Neural cell (in vitro differentiated cells): ENCODE results near the gene AKT3. TPM values are rescaled to one million over a fixed set of nuclear protein-coding genes. Genes with fewer than 3 reads are reported as not detected.

ENCODE experiments used
- H2AFZ ChIP-seq: fragments of 200-600, 300-800 bp; sonication (generic), shearing (Covaris generic); 2 replicates; pipeline ENCODE4 v1.6.0; 2014; ENCODE audit warnings: low read depth, mild to moderate bottlenecking, antibody characterized with exemption, low read length, moderate library complexity
- H3F3A ChIP-seq: fragments of 200-600 bp; shearing (Covaris generic); 2 replicates; pipeline ENCODE4 v1.6.1; 2016; ENCODE audit warnings: mild to moderate bottlenecking, moderate library complexity, mixed read lengths, antibody characterized with exemption, low read length; ENCODE audit not compliant: insufficient read depth, poor library complexity, severe bottlenecking
- H3K27ac ChIP-seq: fragments of 200-600, 300-800 bp; sonication (generic), shearing (Covaris generic); 2 replicates; pipeline ENCODE4 v1.5.1; 2014; ENCODE audit warnings: mild to moderate bottlenecking, low read length, moderate library complexity
- H3K27me3 ChIP-seq: fragments of 300-800, 200-600 bp; sonication (generic), shearing (Covaris generic); 2 replicates; pipeline ENCODE4 v1.6.0; 2014; ENCODE audit warnings: mild to moderate bottlenecking, low read depth, low read length, moderate library complexity; ENCODE audit not compliant: insufficient read depth
- H3K36me3 ChIP-seq: fragments of 300-800, 200-600 bp; sonication (generic), shearing (Covaris generic); 2 replicates; pipeline ENCODE4 v1.5.1; 2014; ENCODE audit warnings: mild to moderate bottlenecking, antibody characterized with exemption, low read length, moderate library complexity; ENCODE audit not compliant: insufficient read depth
- H3K4me2 ChIP-seq: fragments of 300-800, 200-600 bp; sonication (generic), shearing (Covaris generic); 2 replicates; pipeline ENCODE4 v1.6.0; 2014; ENCODE audit warnings: mild to moderate bottlenecking, low read length
- H3K4me3 ChIP-seq: fragments of 300-800, 200-600 bp; sonication (generic), shearing (Covaris generic); 2 replicates; pipeline ENCODE4 v1.5.1; 2014; ENCODE audit warnings: mild to moderate bottlenecking, low read length, moderate library complexity
- H3K79me2 ChIP-seq: fragments of 200-600 bp; shearing (Covaris generic); replicated peaks from 2 replicates; pipeline ENCODE4 v1.6.0; 2014; ENCODE audit warnings: mild to moderate bottlenecking, low read length, moderate library complexity; ENCODE audit not compliant: insufficient read depth
- H3K9ac ChIP-seq: fragments of 300-800, 200-600 bp; sonication (generic), shearing (Covaris generic); 2 replicates; pipeline ENCODE4 v1.6.1; 2016; ENCODE audit warnings: mild to moderate bottlenecking, low read length, mixed read lengths
- H3K9me2 ChIP-seq: fragments of 200-600 bp; shearing (Covaris generic); 2 replicates; pipeline ENCODE4 v1.6.1; 2016; ENCODE audit warnings: mild to moderate bottlenecking, low read length, mixed read lengths; ENCODE audit not compliant: insufficient read depth
- H3K9me3 ChIP-seq: fragments of 200-600, 300-800 bp; sonication (generic), shearing (Covaris generic); 2 replicates; pipeline ENCODE4 v1.6.1; 2016; ENCODE audit warnings: mild to moderate bottlenecking, mixed run types, low read length, moderate library complexity, mixed read lengths
- H4K20me1 ChIP-seq: fragments of 200-600 bp; shearing (Covaris generic); 2 replicates; pipeline ENCODE4 v1.6.1; 2016; ENCODE audit warnings: mild to moderate bottlenecking, mixed run types; ENCODE audit not compliant: insufficient read depth
- EP300 ChIP-seq: fragments of 450-650 bp; conservative IDR thresholded peaks from 2 replicates; pipeline ENCODE4 v1.6.1; 2014; ENCODE audit warnings: antibody characterized with exemption, mild to moderate bottlenecking, moderate library complexity; ENCODE audit not compliant: poor library complexity, severe bottlenecking
- EZH2 ChIP-seq: fragments of 200-600, 300-800 bp; shearing (Covaris generic), sonication (generic); IDR thresholded peaks from 2 replicates; pipeline ENCODE4 v1.6.1; 2014; ENCODE audit warnings: antibody characterized with exemption, low read length, borderline replicate concordance, mild to moderate bottlenecking; ENCODE audit not compliant: insufficient read depth, poor library complexity, severe bottlenecking
- MXI1 ChIP-seq: fragments of 450-650 bp; conservative IDR thresholded peaks from 2 replicates; pipeline ENCODE4 v1.6.1; 2014; ENCODE audit warnings: antibody characterized with exemption, mild to moderate bottlenecking; ENCODE audit not compliant: poor library complexity, severe bottlenecking
- POLR2AphosphoS5 ChIP-seq: IDR thresholded peaks from 2 replicates; pipeline ENCODE4 v1.6.1; 2012
- RAD21 ChIP-seq: fragments of 450-650 bp; conservative IDR thresholded peaks from 2 replicates; pipeline ENCODE4 v1.6.1; 2014; ENCODE audit warnings: antibody characterized with exemption, mild to moderate bottlenecking, moderate library complexity
- SMC3 ChIP-seq: fragments of 450-650 bp; conservative IDR thresholded peaks from 2 replicates; pipeline ENCODE4 v1.6.1; 2014; ENCODE audit warnings: antibody characterized with exemption, mild to moderate bottlenecking, moderate library complexity; ENCODE audit not compliant: poor library complexity
- TAF1 ChIP-seq: IDR thresholded peaks from 2 replicates; pipeline ENCODE4 v1.6.1; 2012; ENCODE audit warnings: low read depth
- polyA plus RNA-seq: library from polyadenylated mRNA; depleted of rRNA; stranded (reverse); fragments of >200 nt; gene quantifications from 2 replicates; pipeline ENCODE4 v1.2.3, GENCODE V29; 2014
- TF ChIP-seq, protein P1 (sequence below): fragments of 450-650 bp; IDR thresholded peaks from 2 replicates; pipeline ENCODE4 v1.5.1; 2014; ENCODE audit warnings: antibody characterized with exemption, mild to moderate bottlenecking, moderate library complexity; ENCODE audit not compliant: poor library complexity, severe bottlenecking
- TF ChIP-seq, protein P2 (sequence below): IDR thresholded peaks from 2 replicates; pipeline ENCODE4 v1.6.1; 2012; ENCODE audit warnings: borderline replicate concordance

The AKT3 gene
- polyA plus RNA-seq, 1 donor from 2014 or later = 46.0 TPM

DNA sequence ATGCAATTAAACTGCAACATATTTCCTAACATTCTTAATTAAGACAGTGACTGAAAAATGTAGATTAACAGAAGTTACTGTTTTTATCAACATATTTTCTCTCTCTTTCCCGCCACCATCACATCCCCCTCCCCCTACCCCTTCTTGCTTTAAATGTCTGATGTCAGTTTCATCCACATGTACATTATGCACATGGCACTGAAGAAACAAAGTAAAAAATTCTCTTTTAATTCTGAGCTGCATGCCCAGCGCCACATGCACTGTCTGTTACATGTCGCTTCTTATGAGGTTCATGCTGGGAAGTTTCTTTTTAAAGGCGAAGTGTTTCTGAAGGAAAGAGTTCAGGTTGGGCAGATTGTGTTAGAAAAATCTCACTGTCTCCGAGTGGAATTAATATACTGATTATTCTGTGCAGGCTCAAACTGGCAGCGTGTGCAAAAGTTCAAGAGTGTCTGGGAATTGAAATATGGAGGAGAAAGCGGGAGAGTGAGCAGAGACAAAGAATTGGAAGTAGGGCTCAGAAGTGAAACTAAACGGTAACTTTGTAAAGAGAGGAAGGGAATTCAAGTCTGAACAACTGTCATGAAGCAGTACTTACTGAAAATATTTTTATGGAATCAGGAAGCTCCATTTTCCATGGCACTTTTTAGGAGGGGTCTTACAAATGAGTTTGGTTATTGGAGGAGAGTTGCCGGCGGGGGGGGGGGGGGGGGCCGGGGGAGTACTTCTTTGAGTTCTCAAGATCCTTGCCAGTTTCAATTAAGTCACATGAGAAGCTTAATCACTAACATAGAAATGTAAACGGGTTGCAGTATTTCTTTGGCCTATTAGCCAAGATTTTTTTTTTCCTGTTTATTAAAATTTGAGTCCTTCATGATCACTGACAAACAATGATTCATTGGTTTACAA, 376.6 kb downstream of the AKT3 start:
- H3K4me2 ChIP-seq = no peak overlapping the region
- no peaks in the 10 kb centered on the region for H3F3A ChIP-seq
- H3K27me3 ChIP-seq = no peaks in the 10 kb centered on the region
- H3K9ac ChIP-seq = no peak overlapping the region
- no peaks in the 10 kb centered on the region for H3K36me3 ChIP-seq
- H3K27ac ChIP-seq = no peak overlapping the region
- H4K20me1 ChIP-seq = no peaks in the 10 kb centered on the region
- TF ChIP-seq, protein P1, sequence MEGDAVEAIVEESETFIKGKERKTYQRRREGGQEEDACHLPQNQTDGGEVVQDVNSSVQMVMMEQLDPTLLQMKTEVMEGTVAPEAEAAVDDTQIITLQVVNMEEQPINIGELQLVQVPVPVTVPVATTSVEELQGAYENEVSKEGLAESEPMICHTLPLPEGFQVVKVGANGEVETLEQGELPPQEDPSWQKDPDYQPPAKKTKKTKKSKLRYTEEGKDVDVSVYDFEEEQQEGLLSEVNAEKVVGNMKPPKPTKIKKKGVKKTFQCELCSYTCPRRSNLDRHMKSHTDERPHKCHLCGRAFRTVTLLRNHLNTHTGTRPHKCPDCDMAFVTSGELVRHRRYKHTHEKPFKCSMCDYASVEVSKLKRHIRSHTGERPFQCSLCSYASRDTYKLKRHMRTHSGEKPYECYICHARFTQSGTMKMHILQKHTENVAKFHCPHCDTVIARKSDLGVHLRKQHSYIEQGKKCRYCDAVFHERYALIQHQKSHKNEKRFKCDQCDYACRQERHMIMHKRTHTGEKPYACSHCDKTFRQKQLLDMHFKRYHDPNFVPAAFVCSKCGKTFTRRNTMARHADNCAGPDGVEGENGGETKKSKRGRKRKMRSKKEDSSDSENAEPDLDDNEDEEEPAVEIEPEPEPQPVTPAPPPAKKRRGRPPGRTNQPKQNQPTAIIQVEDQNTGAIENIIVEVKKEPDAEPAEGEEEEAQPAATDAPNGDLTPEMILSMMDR = no peak
- TF ChIP-seq EZH2 (no peak), MXI1 (peak; percentile 38)
- H3K9me2 ChIP-seq = no peaks in the 10 kb centered on the region
- H3K4me3 ChIP-seq = no peak overlapping the region
- no peak overlapping the region for H2AFZ ChIP-seq
- no peaks in the 10 kb centered on the region for H3K79me2 ChIP-seq
- H3K9me3 ChIP-seq = no peaks in the 10 kb centered on the region

DNA sequence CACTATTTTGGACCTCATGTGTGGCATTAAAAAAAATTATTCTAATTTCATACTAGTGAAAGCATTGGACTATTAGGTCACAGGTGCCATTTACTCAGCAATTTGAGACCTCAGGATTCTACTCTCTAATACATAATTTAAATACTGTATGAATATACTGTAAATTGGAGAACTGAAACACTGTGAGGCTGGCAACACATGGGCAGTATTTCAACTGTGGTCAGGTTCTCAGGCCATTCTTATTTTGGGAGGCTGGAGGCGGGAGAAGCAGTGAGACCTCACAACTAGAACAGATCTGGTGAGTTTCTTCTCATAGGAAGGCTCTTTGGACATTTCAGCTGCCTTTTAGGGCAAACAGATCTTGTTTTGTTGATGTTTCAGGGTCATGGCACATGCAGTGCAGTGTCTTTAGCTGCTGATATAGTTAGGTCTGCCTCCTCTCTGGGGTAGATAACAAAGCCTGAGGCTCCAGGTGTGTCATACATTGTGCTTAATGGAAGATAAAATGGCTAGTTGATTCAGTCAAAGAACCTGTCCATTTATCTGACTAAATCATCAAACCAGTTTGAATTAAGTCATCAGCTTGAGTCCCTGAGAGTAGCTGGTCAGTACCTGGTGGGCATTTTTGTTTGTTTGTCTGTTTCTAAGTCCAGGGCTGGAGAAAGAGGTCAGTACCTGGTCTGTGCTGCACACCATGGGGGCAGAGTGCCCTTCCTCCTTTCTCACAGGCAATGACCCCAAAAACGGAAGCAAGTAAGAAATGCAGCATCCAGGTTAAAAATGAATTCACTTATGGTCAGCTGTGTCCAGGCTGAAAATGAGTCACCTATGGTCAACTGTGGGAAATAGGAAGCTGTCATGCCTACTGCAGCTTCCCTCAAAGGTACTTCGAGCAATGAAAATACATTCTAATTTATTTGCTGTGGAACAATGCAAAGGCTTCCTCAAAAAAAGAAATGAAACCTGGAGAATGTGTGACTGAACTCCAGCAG, 378.0 kb downstream of the AKT3 start:
- Histone ChIP-seq H3K4me2 (no peak overlapping the region), H3K27ac (no peak overlapping the region), H3K27me3 (no peaks in the 10 kb centered on the region), H3K4me3 (no peak overlapping the region), H3K9me3 (no peaks in the 10 kb centered on the region), H4K20me1 (no peaks in the 10 kb centered on the region), H3K9me2 (no peaks in the 10 kb centered on the region), H3K9ac (no peak overlapping the region), H3K79me2 (no peaks in the 10 kb centered on the region), H2AFZ (no peak overlapping the region), H3K36me3 (no peaks in the 10 kb centered on the region), H3F3A (no peaks in the 10 kb centered on the region)
- TF ChIP-seq MXI1 = no peak
- TF ChIP-seq EZH2 = no peak
- no peak for TF ChIP-seq POLR2AphosphoS5
- TF ChIP-seq, protein P1 = no peak
- TF ChIP-seq RAD21 = no peak
- TF ChIP-seq TAF1 = no peak
- TF ChIP-seq, protein P2, sequence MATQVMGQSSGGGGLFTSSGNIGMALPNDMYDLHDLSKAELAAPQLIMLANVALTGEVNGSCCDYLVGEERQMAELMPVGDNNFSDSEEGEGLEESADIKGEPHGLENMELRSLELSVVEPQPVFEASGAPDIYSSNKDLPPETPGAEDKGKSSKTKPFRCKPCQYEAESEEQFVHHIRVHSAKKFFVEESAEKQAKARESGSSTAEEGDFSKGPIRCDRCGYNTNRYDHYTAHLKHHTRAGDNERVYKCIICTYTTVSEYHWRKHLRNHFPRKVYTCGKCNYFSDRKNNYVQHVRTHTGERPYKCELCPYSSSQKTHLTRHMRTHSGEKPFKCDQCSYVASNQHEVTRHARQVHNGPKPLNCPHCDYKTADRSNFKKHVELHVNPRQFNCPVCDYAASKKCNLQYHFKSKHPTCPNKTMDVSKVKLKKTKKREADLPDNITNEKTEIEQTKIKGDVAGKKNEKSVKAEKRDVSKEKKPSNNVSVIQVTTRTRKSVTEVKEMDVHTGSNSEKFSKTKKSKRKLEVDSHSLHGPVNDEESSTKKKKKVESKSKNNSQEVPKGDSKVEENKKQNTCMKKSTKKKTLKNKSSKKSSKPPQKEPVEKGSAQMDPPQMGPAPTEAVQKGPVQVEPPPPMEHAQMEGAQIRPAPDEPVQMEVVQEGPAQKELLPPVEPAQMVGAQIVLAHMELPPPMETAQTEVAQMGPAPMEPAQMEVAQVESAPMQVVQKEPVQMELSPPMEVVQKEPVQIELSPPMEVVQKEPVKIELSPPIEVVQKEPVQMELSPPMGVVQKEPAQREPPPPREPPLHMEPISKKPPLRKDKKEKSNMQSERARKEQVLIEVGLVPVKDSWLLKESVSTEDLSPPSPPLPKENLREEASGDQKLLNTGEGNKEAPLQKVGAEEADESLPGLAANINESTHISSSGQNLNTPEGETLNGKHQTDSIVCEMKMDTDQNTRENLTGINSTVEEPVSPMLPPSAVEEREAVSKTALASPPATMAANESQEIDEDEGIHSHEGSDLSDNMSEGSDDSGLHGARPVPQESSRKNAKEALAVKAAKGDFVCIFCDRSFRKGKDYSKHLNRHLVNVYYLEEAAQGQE = no peak
- TF ChIP-seq SMC3 = no peak
- TF ChIP-seq EP300 = no peak
